ENCODE measurements around the gene POLQ. TPM values are rescaled to one million over a fixed set of nuclear protein-coding genes. Genes with fewer than 3 reads are reported as not detected.

POLQ gene
- total RNA-seq, 2 experiments from 2014 or later, result 34.3 to 55.8 TPM

GRCh38 chr3:121545049-121545573 lies 677 bp downstream of the POLQ start:
- Mint-ChIP-seq H3K27ac (peak overlapping the region; percentile 95), H3K9me3 (ENCODE audit: low read depth) (no peaks in the 10 kb centered on the region), H3K4me3 (peak overlapping the region; percentile 95), H3K36me3 (peaks cover 35% of the 10 kb centered on the region), H3K27me3 (no peaks in the 10 kb centered on the region), H3K4me1 (peaks cover 36% of the 10 kb centered on the region)
- DNase-seq (no peak), ATAC-seq (peak; percentile 26)
- CTCF ChIA-PET, result interaction anchor here (0.9 to 4.5 kb wide), 4 partner anchors 14 to 837 kb away, joined by 3 to 26 read pairs (median 4); no protein-coding TSS in a partner anchor

GRCh38 chr3:121542924-121543323 lies 2.9 kb downstream of the POLQ start:
- Mint-ChIP-seq H3K27ac (no peak overlapping the region), H3K4me1 (peaks cover 40% of the 10 kb centered on the region), H3K27me3 (no peaks in the 10 kb centered on the region), H3K9me3 (ENCODE audit: low read depth) (no peaks in the 10 kb centered on the region), H3K4me3 (no peak overlapping the region), H3K36me3 (peaks cover 47% of the 10 kb centered on the region)
- DNase-seq (no peak), ATAC-seq (no peak)
- CTCF ChIA-PET, result no interaction called here

- Mint-ChIP-seq H3K27me3 (no peaks in the 10 kb centered on the region), H3K9me3 (ENCODE audit: low read depth) (no peaks in the 10 kb centered on the region), H3K4me1 (peaks cover 7% of the 10 kb centered on the region), H3K27ac (no peak overlapping the region), H3K36me3 (peaks cover 60% of the 10 kb centered on the region), H3K4me3 (no peak overlapping the region)
- CTCF ChIA-PET, result interaction anchor here (1.3 to 1.5 kb wide), 2 partner anchors 14 kb away, joined by 4 to 5 read pairs; partner anchors contain the start of gene POLQ
- ATAC-seq, result no peak
- no peak for DNase-seq
Observed at GRCh38 chr3:121531269-121531668, 14.5 kb downstream of the POLQ start.

- CTCF ChIA-PET, result interaction anchor here (1.3 to 1.6 kb wide), 2 partner anchors 10 to 12 kb away, joined by 3 read pairs; no protein-coding TSS in a partner anchor
- peaks cover 7% of the 10 kb centered on the region for H3K4me1 Mint-ChIP-seq
Observed at GRCh38 chr3:121529308-121529707, 16.5 kb downstream of the POLQ start.

GRCh38 chr3:121520510-121520909 lies 25.3 kb downstream of the POLQ start:
- CTCF ChIA-PET, result no interaction called here
- Mint-ChIP-seq H3K27me3 (no peaks in the 10 kb centered on the region), H3K36me3 (peaks cover 76% of the 10 kb centered on the region), H3K9me3 (ENCODE audit: low read depth) (peaks cover 4% of the 10 kb centered on the region), H3K4me1 (no peaks in the 10 kb centered on the region), H3K4me3 (no peak overlapping the region), H3K27ac (no peak overlapping the region)
- DNase-seq (no peak), ATAC-seq (no peak)

More at GRCh38 chr3:121529308-121529707, 16.5 kb downstream of the POLQ start:
- H3K27me3 Mint-ChIP-seq, result no peaks in the 10 kb centered on the region
- no peak for DNase-seq
- no peak overlapping the region for H3K27ac Mint-ChIP-seq
- peaks cover 61% of the 10 kb centered on the region for H3K36me3 Mint-ChIP-seq
- no peak overlapping the region for H3K4me3 Mint-ChIP-seq
- H3K9me3 Mint-ChIP-seq (ENCODE audit: low read depth), result no peaks in the 10 kb centered on the region
- no peak for ATAC-seq

GRCh38 chr3:121517953-121518655 lies 27.7 kb downstream of the POLQ start:
- no peaks in the 10 kb centered on the region for H3K27me3 Mint-ChIP-seq
- peaks cover 1% of the 10 kb centered on the region for H3K4me1 Mint-ChIP-seq
- H3K27ac Mint-ChIP-seq, result no peak overlapping the region
- H3K4me3 Mint-ChIP-seq, result no peak overlapping the region
- peaks cover 4% of the 10 kb centered on the region for H3K9me3 Mint-ChIP-seq (ENCODE audit: low read depth)
- DNase-seq (no peak), ATAC-seq (no peak)
- H3K36me3 Mint-ChIP-seq, result peaks cover 77% of the 10 kb centered on the region
- CTCF ChIA-PET, result no interaction called here

GRCh38 chr3:121515862-121516261 lies 29.9 kb downstream of the POLQ start:
- no peaks in the 10 kb centered on the region for H3K27me3 Mint-ChIP-seq
- H3K36me3 Mint-ChIP-seq, result peaks cover 76% of the 10 kb centered on the region
- CTCF ChIA-PET, result interaction anchor here (1.0 kb wide), 1 partner anchor 12 kb away, joined by 3 read pairs; no protein-coding TSS in a partner anchor
- ATAC-seq, result no peak
- H3K4me3 Mint-ChIP-seq, result no peak overlapping the region
- H3K4me1 Mint-ChIP-seq, result peaks cover 1% of the 10 kb centered on the region
- DNase-seq, result no peak
- peaks cover 4% of the 10 kb centered on the region for H3K9me3 Mint-ChIP-seq (ENCODE audit: low read depth)
- no peak overlapping the region for H3K27ac Mint-ChIP-seq

GRCh38 chr3:121515313-121515712 lies 30.5 kb downstream of the POLQ start:
- CTCF ChIA-PET, result interaction anchor here (1.0 kb wide), 1 partner anchor 13 kb away, joined by 3 read pairs; no protein-coding TSS in a partner anchor
- Mint-ChIP-seq H3K27ac (peak overlapping the region; percentile 28), H3K27me3 (no peaks in the 10 kb centered on the region)

GRCh38 chr3:121514496-121514895 lies 31.3 kb downstream of the POLQ start:
- H3K9me3 Mint-ChIP-seq (ENCODE audit: low read depth), result peaks cover 4% of the 10 kb centered on the region
- ATAC-seq (no peak), DNase-seq (no peak)
- peaks cover 1% of the 10 kb centered on the region for H3K4me1 Mint-ChIP-seq
- H3K4me3 Mint-ChIP-seq, result no peak overlapping the region
- no peak overlapping the region for H3K27ac Mint-ChIP-seq
- CTCF ChIA-PET, result no interaction called here
- H3K36me3 Mint-ChIP-seq, result peaks cover 68% of the 10 kb centered on the region
- no peaks in the 10 kb centered on the region for H3K27me3 Mint-ChIP-seq

More at GRCh38 chr3:121515313-121515712, 30.5 kb downstream of the POLQ start:
- Mint-ChIP-seq H3K4me3 (no peak overlapping the region), H3K36me3 (peaks cover 72% of the 10 kb centered on the region), H3K9me3 (ENCODE audit: low read depth) (peaks cover 4% of the 10 kb centered on the region), H3K4me1 (peaks cover 1% of the 10 kb centered on the region)
- DNase-seq, result no peak
- no peak for ATAC-seq

- H3K36me3 Mint-ChIP-seq, result peaks cover 60% of the 10 kb centered on the region
- no peaks in the 10 kb centered on the region for H3K9me3 Mint-ChIP-seq (ENCODE audit: low read depth)
- no peak overlapping the region for H3K27ac Mint-ChIP-seq
- H3K27me3 Mint-ChIP-seq, result no peaks in the 10 kb centered on the region
- H3K4me3 Mint-ChIP-seq, result no peak overlapping the region
- CTCF ChIA-PET, result no interaction called here
- H3K4me1 Mint-ChIP-seq, result peaks cover 6% of the 10 kb centered on the region
- DNase-seq, result no peak
- no peak for ATAC-seq
Observed at GRCh38 chr3:121508389-121508788, 37.4 kb downstream of the POLQ start.

- CTCF ChIA-PET, result no interaction called here
- Mint-ChIP-seq H3K9me3 (ENCODE audit: low read depth) (no peaks in the 10 kb centered on the region), H3K27me3 (no peaks in the 10 kb centered on the region), H3K4me1 (peaks cover 6% of the 10 kb centered on the region), H3K27ac (no peak overlapping the region), H3K36me3 (peaks cover 60% of the 10 kb centered on the region), H3K4me3 (no peak overlapping the region)
- no peak for ATAC-seq
- DNase-seq, result no peak
Observed at GRCh38 chr3:121505256-121505655, 40.5 kb downstream of the POLQ start.

GRCh38 chr3:121504618-121505017 lies 41.2 kb downstream of the POLQ start:
- H3K36me3 Mint-ChIP-seq, result peaks cover 59% of the 10 kb centered on the region
- CTCF ChIA-PET, result no interaction called here
- DNase-seq, result no peak

GRCh38 chr3:121496786-121497185 lies 49.0 kb downstream of the POLQ start:
- H3K27me3 Mint-ChIP-seq, result no peaks in the 10 kb centered on the region
- CTCF ChIA-PET, result no interaction called here
- peaks cover 56% of the 10 kb centered on the region for H3K36me3 Mint-ChIP-seq
- H3K27ac Mint-ChIP-seq, result no peak overlapping the region
- H3K4me3 Mint-ChIP-seq, result no peak overlapping the region
- H3K9me3 Mint-ChIP-seq (ENCODE audit: low read depth), result no peaks in the 10 kb centered on the region
- no peaks in the 10 kb centered on the region for H3K4me1 Mint-ChIP-seq
- DNase-seq, result no peak
- ATAC-seq, result no peak

More at GRCh38 chr3:121504618-121505017, 41.2 kb downstream of the POLQ start:
- Mint-ChIP-seq H3K27me3 (no peaks in the 10 kb centered on the region), H3K27ac (no peak overlapping the region), H3K4me1 (peaks cover 6% of the 10 kb centered on the region), H3K4me3 (no peak overlapping the region), H3K9me3 (ENCODE audit: low read depth) (no peaks in the 10 kb centered on the region)
- ATAC-seq, result no peak

- CTCF ChIA-PET, result no interaction called here
- Mint-ChIP-seq H3K4me3 (no peak overlapping the region), H3K36me3 (peaks cover 65% of the 10 kb centered on the region), H3K27ac (no peak overlapping the region), H3K27me3 (no peaks in the 10 kb centered on the region), H3K4me1 (no peaks in the 10 kb centered on the region), H3K9me3 (ENCODE audit: low read depth) (no peaks in the 10 kb centered on the region)
- ATAC-seq (no peak), DNase-seq (no peak)
Observed at GRCh38 chr3:121493431-121493830, 52.4 kb downstream of the POLQ start.
